ENCODE measurements around the gene NACAD.
"Not testable (repeated sequence)": the region's sequence is repeated elsewhere in the genome, so short reads cannot be mapped to it uniquely, and the experiment has no call there.

The NACAD gene

DNA sequence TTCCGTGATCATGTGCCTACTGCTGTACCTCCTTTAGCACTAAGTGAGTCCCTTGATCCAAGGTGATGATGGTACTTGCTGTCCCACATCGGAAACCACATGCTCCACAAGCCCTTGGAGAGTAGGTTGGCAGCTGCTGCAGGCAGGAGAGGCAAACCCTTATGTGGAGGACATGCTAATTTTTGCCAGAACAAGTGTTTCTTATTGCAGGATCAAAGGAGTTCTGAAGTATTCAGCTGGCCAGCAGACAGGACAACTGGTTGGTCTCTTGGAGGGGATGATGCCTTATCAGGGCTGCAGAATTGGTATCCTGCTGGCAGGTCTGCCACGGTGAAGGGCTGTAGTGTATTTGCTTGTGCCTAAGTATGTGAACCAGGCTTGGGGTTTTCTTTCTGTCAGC is 36.8 kb downstream of the NACAD start:
- DNase-seq, result no peak

- no peak for DNase-seq
Observed at GRCh38 chr7:45050198-45050597, 38.6 kb downstream of the NACAD start.

- no peak for DNase-seq
Observed at GRCh38 chr7:45048748-45049147, 40.0 kb downstream of the NACAD start.

DNA sequence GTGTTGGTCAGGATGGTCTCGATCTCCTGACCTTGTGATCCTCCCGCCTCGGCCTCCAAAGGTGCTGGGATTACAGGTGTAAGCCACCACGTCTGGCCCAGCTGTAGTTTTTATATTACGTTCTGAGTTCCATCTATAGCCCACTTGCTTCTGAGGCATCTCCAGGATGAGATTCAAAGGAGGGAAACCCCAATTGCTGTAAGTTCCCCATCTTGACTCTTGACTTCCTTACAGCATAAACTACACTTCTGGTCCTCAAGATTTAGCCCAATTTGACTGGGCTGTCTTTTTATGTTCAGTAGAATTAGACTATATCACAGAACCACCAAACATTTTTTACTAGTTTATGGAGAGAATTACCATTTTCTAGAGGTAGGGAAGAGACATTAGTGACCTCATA is 44.4 kb downstream of the NACAD start:
- DNase-seq, result no peak

GRCh38 chr7:45039106-45039505 is 49.7 kb downstream of the NACAD start:
- no peak for DNase-seq

GRCh38 chr7:45037876-45038275 is 50.9 kb downstream of the NACAD start:
- no peak for DNase-seq

- no peak for DNase-seq
Observed at GRCh38 chr7:45036796-45037195, 52.0 kb downstream of the NACAD start.

DNA sequence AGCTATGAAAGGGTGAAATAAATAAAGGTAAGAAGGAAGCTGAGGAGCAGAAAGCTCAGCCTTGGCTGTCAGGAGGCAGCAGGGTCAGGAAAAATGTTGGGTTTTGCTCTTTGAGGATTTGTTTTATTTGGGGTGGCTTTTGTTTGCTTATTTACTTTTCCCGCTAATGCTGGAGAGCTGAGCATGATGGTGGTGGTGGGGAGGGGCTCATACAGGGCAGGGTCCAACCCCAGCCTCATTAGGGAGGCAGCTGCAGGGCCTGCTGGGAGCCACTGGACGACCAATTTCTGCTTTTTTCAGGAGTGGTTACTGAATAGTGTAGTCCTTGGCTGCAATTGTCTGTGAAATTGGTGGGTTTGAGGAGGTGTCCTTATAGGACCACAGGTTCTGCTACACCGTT is 52.5 kb downstream of the NACAD start:
- no peak for DNase-seq

DNA sequence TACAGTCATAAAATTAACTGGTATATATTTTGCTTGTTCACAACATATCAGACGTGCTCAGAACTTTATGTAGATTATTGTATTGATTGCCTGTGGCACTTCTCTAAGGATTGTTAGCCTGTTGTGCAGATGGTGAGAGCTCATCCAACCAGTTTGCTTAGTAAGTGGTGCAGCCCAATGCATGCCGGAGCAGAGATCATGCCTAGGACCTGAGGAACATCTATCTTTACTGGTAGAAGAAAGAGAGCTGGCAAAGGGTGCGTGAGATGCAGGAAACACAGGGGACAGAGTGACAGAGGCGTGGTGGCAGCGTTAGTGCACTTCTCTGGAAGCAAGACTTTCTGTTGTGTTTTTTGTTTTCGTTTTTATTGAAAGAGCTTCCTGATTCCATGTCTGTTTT is 52.9 kb downstream of the NACAD start:
- no peak for DNase-seq

GRCh38 chr7:45035371-45035770 is 53.4 kb downstream of the NACAD start:
- DNase-seq, result no peak

DNA sequence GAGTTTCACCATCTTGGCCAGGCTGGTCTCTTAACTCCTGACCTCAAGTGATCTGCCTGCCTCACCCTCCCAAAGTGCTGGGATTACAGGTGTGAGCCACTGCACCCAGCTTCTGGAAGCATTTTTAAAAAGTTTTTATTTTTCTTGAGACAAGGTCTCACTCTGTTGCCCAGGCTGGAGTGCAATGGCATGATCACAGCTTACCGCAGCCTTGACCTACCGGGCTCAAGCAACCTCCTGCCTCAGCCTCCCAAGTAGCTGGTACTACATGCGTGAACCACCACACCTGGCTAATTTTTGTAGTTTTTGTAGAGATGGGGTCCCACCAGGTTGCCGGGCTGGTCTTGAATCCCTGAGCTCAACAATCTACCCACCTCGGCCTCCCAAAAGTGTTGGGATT is 54.1 kb downstream of the NACAD start:
- DNase-seq, result not testable (repeated sequence)

GRCh38 chr7:45033931-45034290 is 54.9 kb downstream of the NACAD start:
- no peak for DNase-seq

- DNase-seq, result peak; percentile 17
Observed at GRCh38 chr7:45033261-45033930, 55.4 kb downstream of the NACAD start.

- no peak for DNase-seq
Observed at GRCh38 chr7:45032421-45032820, 56.3 kb downstream of the NACAD start.

- DNase-seq, result no peak
Observed at GRCh38 chr7:45031829-45032228, 56.9 kb downstream of the NACAD start.

Measured in fibroblast of skin of back (primary cell).